Kidney (tissue), 14 donors: ENCODE measurements around the gene AFDN. TPM values are rescaled to one million over a fixed set of nuclear protein-coding genes. Genes with fewer than 3 reads are reported as not detected.

Experiments
- DNase-seq, 5 donors: peaks; one replicate each; pipeline ENCODE4 v3.0.0-alpha.2; 2013 to 2020
- FAIRE-seq: peaks from 2 replicates; lab custom pipeline; 2012; peaks lifted over from hg19 to GRCh38; lab: Jason Lieb, UNC
- H3K27ac ChIP-seq, 2 donors: one replicate each; pipeline ENCODE4 v1.7.0; 2013; ENCODE audit warnings: low read depth in 2 of 2, low read length in 2 of 2, inconsistent platforms in 1 of 2
- H3K27me3 ChIP-seq: one replicate; pipeline ENCODE4 v1.7.1; 2013; ENCODE audit warnings: low read length, inconsistent platforms; ENCODE audit not compliant: control insufficient read depth, insufficient read depth
- H3K36me3 ChIP-seq, 3 donors: one replicate each; pipeline versions ENCODE4 v1.7.0 to v1.7.1; 2013; ENCODE audit warnings: low read length in 3 of 3, control low read depth in 1 of 3, inconsistent platforms in 1 of 3; ENCODE audit not compliant: insufficient read depth in 3 of 3, control insufficient read depth in 2 of 3
- H3K4me1 ChIP-seq, 3 donors: one replicate each; pipeline versions ENCODE4 v1.7.0 to v1.7.1; 2013; ENCODE audit warnings: low read length in 3 of 3, inconsistent platforms in 1 of 3, low read depth in 1 of 3; ENCODE audit not compliant: control insufficient read depth in 2 of 3, insufficient read depth in 2 of 3
- H3K4me3 ChIP-seq, 3 donors: one replicate each; pipeline versions ENCODE4 v1.7.0 to v1.8.1; 2013; ENCODE audit warnings: low read length in 3 of 3, control low read depth in 1 of 3, inconsistent platforms in 1 of 3
- H3K9ac ChIP-seq, 3 donors: one replicate each; pipeline versions ENCODE4 v1.7.0 to v1.7.1; 2013; ENCODE audit warnings: low read length in 3 of 3, control low read depth in 1 of 3, inconsistent platforms in 1 of 3
- H3K9me3 ChIP-seq, 3 donors: one replicate each; pipeline versions ENCODE4 v1.7.0 to v1.7.1; 2013; ENCODE audit warnings: low read length in 3 of 3, control low read depth in 1 of 3, inconsistent platforms in 1 of 3; ENCODE audit not compliant: control insufficient read depth in 2 of 3, insufficient read depth in 1 of 3
- CTCF ChIP-seq: IDR thresholded peaks from 3 replicates; pipeline ENCODE4 v1.5.1; 2012; ENCODE audit warnings: mild to moderate bottlenecking, moderate library complexity, borderline replicate concordance; ENCODE audit not compliant: insufficient read depth; ENCODE audit errors: extremely low read depth
- intact Hi-C: fragments of 100-400 bp; cut with DNase I; formaldehyde crosslinking; loops from one replicate; pipeline ENCODE4 v1.11.1; 2022
- polyA plus RNA-seq: library from polyadenylated mRNA; stranded (reverse); fragments of 350-450 nt; fragmentation: Illumina TruSeq; extraction: RNeasy Lipid Tissue Mini Kit (QIAGEN cat#74804); gene quantifications from one replicate; pipeline ENCODE4 v1.2.3, GENCODE V29; 2014; ENCODE audit warnings: low read depth, low replicate concordance; ENCODE audit not compliant: insufficient read depth
- total RNA-seq: library from RNA; stranded (reverse); fragmentation: NEBNext Ultra II Directional; extraction: Animal tissue kit (Norgen Biotek cat#: 25700); gene quantifications from one replicate; pipeline ENCODE4 v1.2.1, GENCODE V29; 2021
- donor health status: control.
- donor health status: control.
- donor health status: control.
- donor health status: control.
- donor health status: control.
- donor health status: DM: yes; HTN: yes; CAD: no.
- donor health status: Normal renal cell carcinoma (clear cell type).

The AFDN gene
- total and polyA plus RNA-seq, 2 donors from 2014 or later = 21.5 to 175 TPM

DNA sequence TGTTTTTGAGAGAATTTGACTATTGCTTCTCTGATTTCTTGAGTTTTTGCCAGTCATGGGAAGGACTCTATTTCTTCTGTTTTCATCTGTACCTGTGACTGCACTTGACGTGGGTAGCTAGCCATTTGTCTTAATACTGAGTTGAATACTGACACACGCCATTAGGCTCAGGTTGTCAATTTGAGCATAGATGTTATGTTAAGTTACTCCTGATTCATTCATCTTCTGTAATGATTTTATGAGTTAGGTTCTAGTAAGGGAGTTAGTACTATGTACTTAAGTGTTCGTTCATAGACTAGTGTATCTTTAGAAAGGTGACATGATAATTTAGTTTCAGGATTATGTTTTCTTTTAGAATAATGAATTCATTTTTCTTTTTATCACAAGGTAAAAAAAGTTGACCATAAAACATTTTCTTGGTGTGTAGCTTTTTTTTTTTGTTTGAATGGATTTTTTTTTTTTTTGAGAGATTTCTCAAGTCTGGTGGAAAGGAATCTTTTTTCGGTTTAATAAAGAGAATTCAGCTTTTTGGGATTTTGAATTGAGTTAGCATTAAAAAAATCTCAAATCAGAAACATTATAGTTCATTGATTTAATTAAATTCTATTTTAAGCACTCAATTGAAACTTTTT lies 1.7 kb downstream of the AFDN start:
- peak; percentile 74 for FAIRE-seq
- DNase-seq = peak in 2 of 5 donors; percentile 40 to 49
- peak overlapping the region in 1 of 2 donors; percentile 89 for H3K27ac ChIP-seq
- peak overlapping the region; percentile 68 to 85 (median 81) for H3K4me3 ChIP-seq
- no peaks in the 10 kb centered on the region for H3K27me3 ChIP-seq
- no peak for TF ChIP-seq CTCF
- H3K9me3 ChIP-seq = no peaks in the 10 kb centered on the region
- H3K4me1 ChIP-seq = peaks cover 6 to 18% (median 8%) of the 10 kb centered on the region in 3 donors
- H3K36me3 ChIP-seq = no peaks in the 10 kb centered on the region
- H3K9ac ChIP-seq = peak overlapping the region; percentile 43 to 84 (median 45)
- intact Hi-C loops = no loop called here

GRCh38 chr6:167829513-167829912 lies 2.8 kb downstream of the AFDN start:
- Histone ChIP-seq H3K4me3 (peak overlapping the region in 1 of 3 donors; percentile 20), H3K4me1 (peaks cover 6 to 21% (median 8%) of the 10 kb centered on the region in 3 donors)
- no peak for TF ChIP-seq CTCF

DNA sequence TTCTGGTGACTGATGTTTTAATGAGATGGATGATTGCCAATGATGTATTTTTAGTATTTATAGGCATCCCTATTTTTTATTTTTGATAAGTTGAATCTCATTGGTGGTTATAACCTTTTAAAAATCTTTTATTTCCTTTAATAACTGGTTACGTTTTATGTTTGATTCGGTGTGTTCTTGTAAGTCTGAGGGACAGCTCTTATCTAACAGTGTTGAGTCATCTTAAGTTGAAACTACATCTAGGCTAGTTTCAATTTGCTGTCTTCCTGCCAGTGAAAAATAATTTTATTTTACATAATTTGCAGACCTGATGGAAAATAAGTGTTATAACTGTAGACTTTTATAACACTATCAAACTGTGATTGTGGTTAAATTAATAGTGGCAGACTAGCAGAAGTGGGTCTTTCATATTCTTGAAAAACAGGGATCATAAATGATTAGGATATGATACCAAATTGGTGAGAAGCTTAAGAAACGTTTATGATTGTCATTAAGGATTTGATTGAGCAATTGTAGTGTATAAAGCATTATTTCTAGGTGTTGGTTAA lies 4.6 kb downstream of the AFDN start:
- Histone ChIP-seq H3K9ac (no peak overlapping the region), H3K4me1 (peaks cover 6 to 21% (median 8%) of the 10 kb centered on the region in 3 donors)

More at GRCh38 chr6:167829513-167829912, 2.8 kb downstream of the AFDN start:
- FAIRE-seq (no peak), DNase-seq (no peak)
- H3K36me3 ChIP-seq = no peaks in the 10 kb centered on the region
- H3K27me3 ChIP-seq = no peaks in the 10 kb centered on the region
- H3K9ac ChIP-seq = peak overlapping the region in 1 of 3 donors; percentile 6
- no peaks in the 10 kb centered on the region for H3K9me3 ChIP-seq
- H3K27ac ChIP-seq = no peak overlapping the region
- intact Hi-C loops = no loop called here

More for the DNA sequence above, 4.6 kb downstream of the AFDN start:
- H3K27me3 ChIP-seq = no peaks in the 10 kb centered on the region
- DNase-seq (no peak), FAIRE-seq (peak; percentile 33)
- intact Hi-C loops = no loop called here
- H3K36me3 ChIP-seq = no peaks in the 10 kb centered on the region
- no peak for TF ChIP-seq CTCF
- H3K27ac ChIP-seq = peak overlapping the region in 1 of 2 donors; percentile 17
- H3K9me3 ChIP-seq = no peaks in the 10 kb centered on the region
- H3K4me3 ChIP-seq = no peak overlapping the region
